ENCODE results near the gene CDC42BPA.

DNA sequence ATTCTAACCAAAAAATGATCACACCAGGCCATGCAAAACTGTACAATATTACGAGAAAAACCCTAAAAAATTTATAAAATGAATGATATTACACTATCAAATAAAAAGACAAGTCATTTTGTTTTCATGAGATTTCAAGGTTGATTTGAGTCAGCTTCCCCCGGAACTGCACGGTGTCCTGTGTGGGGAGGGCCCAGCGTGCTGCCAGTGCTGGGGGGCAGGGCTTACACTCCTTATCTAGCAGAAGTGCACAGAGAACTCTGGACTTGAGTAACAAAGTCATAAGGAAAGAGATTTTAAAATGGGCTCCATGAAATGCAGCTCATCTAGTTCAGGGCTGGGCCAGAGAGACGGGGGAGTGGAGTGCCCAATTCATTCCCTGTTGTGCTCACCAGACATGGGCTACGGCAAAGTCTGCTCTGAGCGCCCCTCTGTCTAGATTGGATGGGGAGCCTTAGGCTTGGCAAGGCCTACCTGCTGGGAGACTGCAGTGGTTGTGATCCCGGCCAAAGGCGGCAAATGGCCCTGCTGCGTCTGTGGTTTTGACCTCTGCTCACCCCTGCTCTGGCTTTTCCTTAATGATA is 328.1 kb downstream of the CDC42BPA start:
- TF ChIP-seq, protein P1, sequence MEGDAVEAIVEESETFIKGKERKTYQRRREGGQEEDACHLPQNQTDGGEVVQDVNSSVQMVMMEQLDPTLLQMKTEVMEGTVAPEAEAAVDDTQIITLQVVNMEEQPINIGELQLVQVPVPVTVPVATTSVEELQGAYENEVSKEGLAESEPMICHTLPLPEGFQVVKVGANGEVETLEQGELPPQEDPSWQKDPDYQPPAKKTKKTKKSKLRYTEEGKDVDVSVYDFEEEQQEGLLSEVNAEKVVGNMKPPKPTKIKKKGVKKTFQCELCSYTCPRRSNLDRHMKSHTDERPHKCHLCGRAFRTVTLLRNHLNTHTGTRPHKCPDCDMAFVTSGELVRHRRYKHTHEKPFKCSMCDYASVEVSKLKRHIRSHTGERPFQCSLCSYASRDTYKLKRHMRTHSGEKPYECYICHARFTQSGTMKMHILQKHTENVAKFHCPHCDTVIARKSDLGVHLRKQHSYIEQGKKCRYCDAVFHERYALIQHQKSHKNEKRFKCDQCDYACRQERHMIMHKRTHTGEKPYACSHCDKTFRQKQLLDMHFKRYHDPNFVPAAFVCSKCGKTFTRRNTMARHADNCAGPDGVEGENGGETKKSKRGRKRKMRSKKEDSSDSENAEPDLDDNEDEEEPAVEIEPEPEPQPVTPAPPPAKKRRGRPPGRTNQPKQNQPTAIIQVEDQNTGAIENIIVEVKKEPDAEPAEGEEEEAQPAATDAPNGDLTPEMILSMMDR (IDR thresholded peaks at IDR 0.05; ENCODE audit: control extremely low read depth in 1 of 3, insufficient read depth in 1 of 3, low read depth in 1 of 3, low read length in 3 of 3) = no peak
- no peak for TF ChIP-seq EZH2 (IDR thresholded peaks at IDR 0.05; ENCODE audit: low read depth, low read length, severe bottlenecking)
- no peak for TF ChIP-seq FOSL1 (IDR thresholded peaks at IDR 0.05; ENCODE audit: insufficient read depth, low read depth, low read length)
- no peak for TF ChIP-seq JUN (IDR thresholded peaks at IDR 0.05; ENCODE audit: low read depth, low read length)
- TF ChIP-seq, protein P2, sequence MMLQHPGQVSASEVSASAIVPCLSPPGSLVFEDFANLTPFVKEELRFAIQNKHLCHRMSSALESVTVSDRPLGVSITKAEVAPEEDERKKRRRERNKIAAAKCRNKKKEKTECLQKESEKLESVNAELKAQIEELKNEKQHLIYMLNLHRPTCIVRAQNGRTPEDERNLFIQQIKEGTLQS (IDR thresholded peaks at IDR 0.05; ENCODE audit: insufficient read depth, low read depth, low read length) = no peak
- TF ChIP-seq CBX8 (IDR thresholded peaks at IDR 0.05; ENCODE audit: borderline replicate concordance, low read depth, low read length) = no peak
- TF ChIP-seq KDM1A (IDR thresholded peaks at IDR 0.05; ENCODE audit: borderline replicate concordance, low read length) = no peak
- no peak for TF ChIP-seq GABPA (IDR thresholded peaks at IDR 0.05; ENCODE audit: borderline replicate concordance, insufficient read depth, low read length)
- TF ChIP-seq POLR2A (IDR thresholded peaks at IDR 0.05; ENCODE audit: control extremely low read depth in 1 of 2, low read depth in 2 of 2, low read length in 2 of 2) = no peak
- TF ChIP-seq, protein P3, sequence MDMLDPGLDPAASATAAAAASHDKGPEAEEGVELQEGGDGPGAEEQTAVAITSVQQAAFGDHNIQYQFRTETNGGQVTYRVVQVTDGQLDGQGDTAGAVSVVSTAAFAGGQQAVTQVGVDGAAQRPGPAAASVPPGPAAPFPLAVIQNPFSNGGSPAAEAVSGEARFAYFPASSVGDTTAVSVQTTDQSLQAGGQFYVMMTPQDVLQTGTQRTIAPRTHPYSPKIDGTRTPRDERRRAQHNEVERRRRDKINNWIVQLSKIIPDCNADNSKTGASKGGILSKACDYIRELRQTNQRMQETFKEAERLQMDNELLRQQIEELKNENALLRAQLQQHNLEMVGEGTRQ (IDR thresholded peaks at IDR 0.05; ENCODE audit: low read length) = no peak
- TF ChIP-seq, protein P4, sequence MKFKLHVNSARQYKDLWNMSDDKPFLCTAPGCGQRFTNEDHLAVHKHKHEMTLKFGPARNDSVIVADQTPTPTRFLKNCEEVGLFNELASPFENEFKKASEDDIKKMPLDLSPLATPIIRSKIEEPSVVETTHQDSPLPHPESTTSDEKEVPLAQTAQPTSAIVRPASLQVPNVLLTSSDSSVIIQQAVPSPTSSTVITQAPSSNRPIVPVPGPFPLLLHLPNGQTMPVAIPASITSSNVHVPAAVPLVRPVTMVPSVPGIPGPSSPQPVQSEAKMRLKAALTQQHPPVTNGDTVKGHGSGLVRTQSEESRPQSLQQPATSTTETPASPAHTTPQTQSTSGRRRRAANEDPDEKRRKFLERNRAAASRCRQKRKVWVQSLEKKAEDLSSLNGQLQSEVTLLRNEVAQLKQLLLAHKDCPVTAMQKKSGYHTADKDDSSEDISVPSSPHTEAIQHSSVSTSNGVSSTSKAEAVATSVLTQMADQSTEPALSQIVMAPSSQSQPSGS (IDR thresholded peaks at IDR 0.05; ENCODE audit: low read length) = no peak
- TF ChIP-seq KDM5A (IDR thresholded peaks at IDR 0.05; ENCODE audit: low read length) = no peak
- no peak for TF ChIP-seq BACH1 (IDR thresholded peaks at IDR 0.05; ENCODE audit: low read length)
- no peak for TF ChIP-seq YY1 (IDR thresholded peaks at IDR 0.05; ENCODE audit: low read depth, low read length)

All from H1 (cell line).